BLaER1 treated with 17β-estradiol and CSF1 and Interleukin-3, amounts not matched to agents 10 nM and 100 nM (cell line): Measurements from ENCODE around the gene CPNE5.

Source experiments
- H3K27ac ChIP-seq, 11 experiments: shearing (Covaris generic); formaldehyde crosslinking; 2 replicates each; pipeline ENCODE4 v1.8.1; 2022
- H3K27me3 ChIP-seq, 11 experiments: shearing (Covaris generic); formaldehyde crosslinking; 2 replicates each; pipeline ENCODE4 v1.8.1; 2022
- H3K36me3 ChIP-seq, 11 experiments: shearing (Covaris generic); formaldehyde crosslinking; 2 replicates each; pipeline ENCODE4 v1.8.1; 2022
- H3K4me1 ChIP-seq, 10 experiments: shearing (Covaris generic); formaldehyde crosslinking; 2 replicates each; pipeline ENCODE4 v1.8.1; 2022
- H3K4me2 ChIP-seq, 11 experiments: shearing (Covaris generic); formaldehyde crosslinking; 2 replicates each; pipeline ENCODE4 v1.8.1; 2022
- H3K4me3 ChIP-seq, 10 experiments: shearing (Covaris generic); formaldehyde crosslinking; 2 replicates each; pipeline ENCODE4 v1.8.1; 2022
- H3K9ac ChIP-seq, 11 experiments: shearing (Covaris generic); formaldehyde crosslinking; 2 replicates each; pipeline ENCODE4 v1.8.1; 2022
- H3K9me3 ChIP-seq, 11 experiments: shearing (Covaris generic); formaldehyde crosslinking; replicated peaks in 1 of 11; 2 replicates each; pipeline ENCODE4 v1.8.1; 2022
- H4K20me1 ChIP-seq, 11 experiments: shearing (Covaris generic); formaldehyde crosslinking; 2 replicates each; pipeline ENCODE4 v1.8.1; 2022
- Cebpa-rat ChIP-seq, 11 experiments: shearing (Covaris generic); IDR thresholded peaks; 2 replicates each; pipeline ENCODE4 v1.8.1; 2022

Gene CPNE5

DNA sequence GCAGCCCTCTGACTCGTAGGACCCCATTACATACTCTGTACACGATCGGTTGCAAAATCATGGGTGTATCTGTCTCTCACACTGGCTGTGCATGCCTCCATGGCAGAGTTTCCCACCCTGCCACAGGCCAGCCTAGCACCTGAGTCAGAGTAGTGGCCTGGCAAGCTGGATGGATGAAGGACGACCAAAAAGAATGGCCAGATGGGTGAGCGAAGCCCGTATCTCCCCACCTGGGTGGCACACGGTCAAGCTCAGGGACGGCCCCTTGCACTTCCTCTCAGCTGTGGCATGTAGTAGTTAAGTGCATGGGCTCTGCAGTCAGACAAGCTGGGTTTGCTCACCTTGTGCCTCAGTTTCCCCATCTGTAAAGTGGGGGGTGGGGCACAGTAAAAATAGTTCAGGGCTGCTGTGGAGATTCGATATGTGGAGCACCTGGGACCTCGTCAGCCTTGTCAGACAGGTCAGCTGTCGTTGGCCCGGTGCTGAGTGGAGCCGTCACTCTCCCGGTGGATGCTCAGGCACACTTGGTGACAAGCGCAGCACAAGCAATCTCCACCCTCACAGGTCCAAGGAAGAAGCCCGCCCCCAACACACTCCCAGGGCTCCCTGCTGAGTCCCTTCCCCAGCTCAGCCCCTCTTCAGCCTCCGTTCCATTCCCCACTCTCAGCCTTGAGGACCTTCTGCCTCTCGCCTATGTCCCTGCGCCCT, 12.6 kb downstream of the CPNE5 start:
- peak overlapping the region in 1 of 10 experiments; percentile 26; a peak in 2 of 20 replicates for H3K4me3 ChIP-seq
- no peaks in the 10 kb centered on the region for H3K27me3 ChIP-seq
- H3K4me2 ChIP-seq = peak overlapping the region; percentile 65 to 93 (median 85)
- H3K9me3 ChIP-seq = no peaks in the 10 kb centered on the region
- no peaks in the 10 kb centered on the region for H4K20me1 ChIP-seq
- no peak for TF ChIP-seq Cebpa-rat (IDR thresholded peaks at IDR 0.05)
- peak overlapping the region; percentile 28 to 86 (median 68); a peak in 19 of 22 replicates for H3K27ac ChIP-seq
- peak overlapping the region in 6 of 11 experiments; percentile 25 to 74 (median 62); a peak in 5 of 22 replicates for H3K9ac ChIP-seq
- H3K4me1 ChIP-seq = peaks cover 65 to 81% (median 74%) of the 10 kb centered on the region in 10 experiments
- H3K36me3 ChIP-seq = no peaks in the 10 kb centered on the region

DNA sequence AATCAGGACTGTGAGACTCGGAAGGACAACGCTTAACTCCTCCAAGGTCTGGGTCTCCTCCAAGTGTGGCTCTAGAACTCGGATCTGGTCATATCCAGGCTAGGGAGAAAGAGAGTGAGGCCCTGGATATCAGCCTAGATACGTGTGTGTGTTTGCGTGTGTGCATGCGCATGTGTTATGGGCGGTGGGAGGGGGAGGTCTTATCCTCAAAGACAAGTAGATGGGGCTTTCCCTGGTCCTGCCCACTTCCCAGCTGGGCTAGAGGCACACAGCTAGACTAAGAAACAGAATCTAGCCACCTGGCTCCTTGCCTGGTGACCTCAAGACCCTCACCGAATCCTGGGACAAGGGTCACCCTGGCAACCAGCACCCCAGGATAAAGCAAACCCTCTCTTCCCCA, 13.2 kb downstream of the CPNE5 start:
- Histone ChIP-seq H3K27ac (no peak overlapping the region), H4K20me1 (no peaks in the 10 kb centered on the region), H3K27me3 (no peaks in the 10 kb centered on the region), H3K4me1 (peaks cover 69 to 88% (median 80%) of the 10 kb centered on the region in 10 experiments), H3K4me3 (no peak overlapping the region), H3K9me3 (no peaks in the 10 kb centered on the region), H3K36me3 (no peaks in the 10 kb centered on the region), H3K4me2 (peak overlapping the region; percentile 65 to 93 (median 85); a peak in 21 of 22 replicates), H3K9ac (no peak overlapping the region)
- no peak for TF ChIP-seq Cebpa-rat (IDR thresholded peaks at IDR 0.05)

DNA sequence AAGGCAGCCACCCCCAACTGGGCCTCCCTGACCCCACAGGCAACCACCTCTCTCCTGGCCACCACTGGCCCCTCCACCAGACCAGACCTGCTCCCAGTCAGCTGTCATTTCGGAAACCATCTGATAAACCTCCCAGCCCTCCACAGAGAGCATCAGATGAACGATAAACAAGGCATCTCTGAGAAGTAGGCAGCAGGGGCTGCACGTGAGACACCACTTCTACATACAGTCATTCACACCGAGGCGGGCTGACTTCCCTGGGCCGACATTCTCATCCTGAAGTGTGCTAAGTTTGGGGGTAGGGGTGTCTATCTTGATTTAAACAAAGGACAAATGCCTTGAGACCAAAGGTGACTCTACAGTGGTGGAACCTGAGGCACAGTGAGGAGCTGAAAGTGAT, 13.8 kb downstream of the CPNE5 start:
- Histone ChIP-seq H3K4me2 (peak overlapping the region in 10 of 11 experiments; percentile 53 to 93 (median 84); a peak in 14 of 22 replicates), H3K27me3 (no peaks in the 10 kb centered on the region), H3K4me3 (no peak overlapping the region), H3K9me3 (no peaks in the 10 kb centered on the region), H3K4me1 (peaks cover 69 to 90% (median 81%) of the 10 kb centered on the region in 10 experiments), H3K36me3 (no peaks in the 10 kb centered on the region), H3K9ac (no peak overlapping the region), H4K20me1 (no peaks in the 10 kb centered on the region), H3K27ac (no peak overlapping the region)
- TF ChIP-seq Cebpa-rat (IDR thresholded peaks at IDR 0.05) = no peak

DNA sequence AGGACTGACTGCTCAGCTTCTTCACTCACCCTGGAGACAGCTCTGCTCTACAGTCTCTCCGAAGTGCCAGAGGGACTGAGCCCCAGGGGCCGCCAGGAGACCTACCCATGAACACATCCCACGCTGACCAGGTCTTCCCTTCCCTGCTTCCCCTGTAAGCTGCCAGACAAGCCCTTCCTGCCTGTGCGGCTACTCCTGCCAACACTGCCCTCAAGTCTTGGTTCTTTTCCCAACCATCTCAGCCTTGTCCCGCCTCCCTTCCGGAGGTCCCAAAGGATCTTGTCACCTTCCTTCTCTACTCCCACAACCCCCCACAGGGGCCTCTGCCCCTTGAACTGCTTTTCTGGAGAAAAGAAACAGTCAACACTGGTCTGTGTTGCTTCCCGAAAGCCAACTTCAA, 15.0 kb downstream of the CPNE5 start:
- peak overlapping the region; percentile 52 to 91 (median 79) for H3K4me2 ChIP-seq
- H3K9ac ChIP-seq = no peak overlapping the region
- H3K4me1 ChIP-seq = peaks cover 69 to 90% (median 82%) of the 10 kb centered on the region in 10 experiments

DNA sequence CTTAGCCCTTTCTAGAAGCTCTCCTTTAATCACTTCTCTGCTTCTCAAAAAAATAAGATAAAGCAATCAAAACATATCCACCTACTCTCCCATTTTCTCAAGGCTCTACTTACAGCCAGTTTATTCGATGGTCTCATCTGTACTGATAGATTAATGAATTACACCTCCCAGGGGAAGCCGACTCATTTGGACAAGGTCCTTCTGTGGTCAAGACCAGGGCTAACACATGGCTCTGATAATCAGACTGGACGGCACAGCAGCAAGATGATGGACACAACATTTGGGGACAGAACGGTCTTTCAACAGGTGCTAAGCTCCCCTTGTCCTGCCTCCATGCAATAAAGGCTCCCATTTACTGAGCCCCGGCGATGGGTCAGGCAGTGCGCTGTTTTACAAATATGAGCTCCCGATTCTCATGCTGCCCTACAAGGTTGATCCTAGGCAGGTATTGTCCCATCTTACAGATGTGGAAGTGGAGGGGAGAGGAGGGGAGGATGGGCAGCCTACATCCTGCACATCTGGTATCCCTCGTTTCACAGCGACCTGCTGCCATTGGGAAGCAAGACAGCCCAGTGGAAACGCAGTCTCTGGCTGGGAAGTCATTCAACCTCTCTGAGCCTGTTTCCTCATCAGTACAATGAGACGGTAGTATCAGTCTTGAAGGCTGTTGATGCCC, 15.7 kb downstream of the CPNE5 start:
- Histone ChIP-seq H3K9ac (no peak overlapping the region), H3K9me3 (no peaks in the 10 kb centered on the region), H3K36me3 (no peaks in the 10 kb centered on the region), H3K4me3 (no peak overlapping the region), H3K27me3 (no peaks in the 10 kb centered on the region), H4K20me1 (no peaks in the 10 kb centered on the region), H3K4me2 (peak overlapping the region; percentile 53 to 91 (median 79); a peak in 21 of 22 replicates), H3K4me1 (peaks cover 62 to 83% (median 76%) of the 10 kb centered on the region in 10 experiments), H3K27ac (0 out of 22 replicates have a peak overlapping the region, but pooled peaks of 1 of the 11 experiments have one; percentile 14)
- no peak for TF ChIP-seq Cebpa-rat (IDR thresholded peaks at IDR 0.05)

More for the DNA sequence above, 15.0 kb downstream of the CPNE5 start:
- Histone ChIP-seq H3K27me3 (no peaks in the 10 kb centered on the region), H3K4me3 (no peak overlapping the region), H4K20me1 (no peaks in the 10 kb centered on the region), H3K36me3 (no peaks in the 10 kb centered on the region), H3K9me3 (no peaks in the 10 kb centered on the region), H3K27ac (0 out of 22 replicates have a peak overlapping the region, but pooled peaks of 2 of the 11 experiments have one; percentile 3 to 14)
- no peak for TF ChIP-seq Cebpa-rat (IDR thresholded peaks at IDR 0.05)

DNA sequence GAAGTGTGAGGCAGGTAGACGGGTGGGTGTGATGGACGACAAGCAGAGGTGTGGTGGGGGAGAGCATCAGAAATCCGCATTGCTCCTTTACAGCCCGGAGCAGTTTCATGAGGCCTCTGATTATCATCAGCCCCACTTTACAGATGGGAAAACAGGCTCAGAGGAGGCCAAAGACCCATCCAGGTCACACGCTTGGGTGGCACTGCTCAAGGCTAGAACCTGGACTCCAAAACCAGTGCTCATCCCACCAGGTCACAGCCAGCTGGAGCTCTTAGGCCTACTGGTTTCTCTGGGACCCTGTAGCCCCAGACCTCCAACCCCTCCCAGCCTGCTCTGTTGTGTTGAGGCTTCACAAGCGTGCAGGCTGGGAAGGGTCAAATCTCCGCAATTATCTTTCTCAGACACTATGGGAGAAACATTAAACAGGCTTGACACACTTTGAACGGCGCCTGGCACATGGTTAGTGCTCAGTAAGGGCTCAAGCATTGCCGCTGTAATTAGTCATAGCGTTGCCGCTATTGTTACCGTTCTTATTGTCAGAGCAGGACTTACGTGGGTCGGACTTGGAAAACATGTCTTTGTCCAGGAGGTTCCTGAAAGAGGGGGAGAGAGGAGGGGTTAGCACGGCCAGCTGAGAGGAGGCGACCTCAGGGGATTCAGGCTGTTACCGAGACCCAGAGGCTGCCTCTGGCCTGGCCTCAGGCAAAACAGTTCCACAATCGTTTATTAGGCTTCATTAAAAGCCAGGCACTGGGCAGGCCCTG, 16.6 kb downstream of the CPNE5 start:
- H3K27ac ChIP-seq = no peak overlapping the region
- H3K36me3 ChIP-seq = no peaks in the 10 kb centered on the region
- 0 out of 22 replicates have a peak overlapping the region, but pooled peaks of 1 of the 11 experiments have one; percentile 2 for H3K9ac ChIP-seq
- TF ChIP-seq Cebpa-rat (IDR thresholded peaks at IDR 0.05) = no peak
- no peaks in the 10 kb centered on the region for H3K9me3 ChIP-seq
- H3K4me1 ChIP-seq = peaks cover 53 to 75% (median 67%) of the 10 kb centered on the region in 10 experiments
- no peaks in the 10 kb centered on the region for H4K20me1 ChIP-seq
- H3K27me3 ChIP-seq = no peaks in the 10 kb centered on the region
- H3K4me2 ChIP-seq = peak overlapping the region; percentile 57 to 90 (median 69); a peak in 21 of 22 replicates
- no peak overlapping the region for H3K4me3 ChIP-seq

DNA sequence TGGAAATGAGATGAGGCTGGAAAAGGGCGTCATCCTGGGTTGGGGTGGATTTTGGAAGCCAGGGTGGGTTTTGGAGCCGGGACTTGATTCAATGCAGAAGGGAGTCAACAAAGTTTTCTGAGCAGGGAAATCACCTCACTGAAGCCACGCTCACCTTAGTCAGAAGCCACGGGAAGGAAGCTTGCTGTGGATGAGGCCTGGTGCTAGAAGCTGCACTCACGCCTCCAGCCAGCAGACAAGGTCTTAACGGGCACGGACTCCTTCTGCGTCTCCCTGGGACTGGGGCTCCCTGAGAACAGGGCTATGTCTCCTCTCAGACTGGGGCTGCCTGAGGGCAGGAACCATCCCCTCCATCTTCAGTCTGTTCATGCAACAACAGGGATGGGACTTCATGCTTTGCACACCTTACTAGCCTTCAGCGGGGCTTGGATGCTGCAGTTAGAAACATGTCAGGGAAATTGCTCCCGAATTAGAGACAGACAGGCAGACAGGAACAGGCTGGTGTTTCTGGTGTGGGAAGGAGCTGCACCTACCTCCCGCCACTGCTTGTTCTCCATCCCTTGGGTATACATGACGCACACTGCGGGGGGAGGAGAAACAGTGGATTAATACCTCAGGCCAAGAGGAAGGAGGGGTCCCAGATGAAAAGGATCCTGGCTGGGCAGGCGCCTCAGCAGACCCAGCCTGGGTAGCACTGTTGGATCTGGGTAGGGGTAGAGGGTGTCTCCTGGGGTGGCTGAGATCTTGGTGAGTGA, 17.5 kb downstream of the CPNE5 start:
- H3K27ac ChIP-seq = no peak overlapping the region
- peak overlapping the region; percentile 57 to 90 (median 68) for H3K4me2 ChIP-seq
- no peaks in the 10 kb centered on the region for H3K9me3 ChIP-seq
- peaks cover 44 to 65% (median 58%) of the 10 kb centered on the region in 10 experiments for H3K4me1 ChIP-seq
- no peaks in the 10 kb centered on the region for H3K27me3 ChIP-seq
- H3K36me3 ChIP-seq = no peaks in the 10 kb centered on the region
- H4K20me1 ChIP-seq = no peaks in the 10 kb centered on the region
- TF ChIP-seq Cebpa-rat (IDR thresholded peaks at IDR 0.05) = no peak
- no peak overlapping the region for H3K4me3 ChIP-seq
- H3K9ac ChIP-seq = no peak overlapping the region
